Stimulated activated CD4-positive, alpha-beta T cell treated with anti-CD3 and anti-CD28 coated beads, Interleukin-4, amount 100 ng/mL, for 48 hours (primary cell): ENCODE data around the gene CUTC.
"Not testable (repeated sequence)": the region's sequence is repeated elsewhere in the genome, so short reads cannot be mapped to it uniquely, and the experiment has no call there.

Experiments
- DNase-seq, 2 donors: peaks; one replicate each; pipeline ENCODE4 v3.0.0-alpha.2; 2020; ENCODE audit warnings: low read depth in 2 of 2

Gene CUTC

DNA sequence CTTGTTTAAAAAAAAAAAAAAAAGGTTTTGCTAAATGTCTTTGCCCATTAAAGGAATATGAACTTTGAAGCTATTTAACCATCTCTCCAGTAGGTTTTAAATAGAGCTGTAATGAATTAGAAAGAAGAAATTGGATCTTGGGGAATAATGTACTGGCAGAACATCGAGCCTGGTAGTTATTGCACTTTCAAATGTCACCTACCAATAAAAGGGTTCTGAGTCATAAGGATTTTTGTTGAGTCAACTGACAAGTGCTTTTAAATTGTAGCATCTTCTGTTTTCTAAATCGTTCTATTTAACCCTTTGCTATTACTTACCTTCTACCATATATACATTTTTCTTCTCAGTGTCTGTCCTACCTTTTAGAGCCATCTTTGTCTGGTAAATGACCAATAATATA, 10.7 kb downstream of the CUTC start:
- DNase-seq: no peak

DNA sequence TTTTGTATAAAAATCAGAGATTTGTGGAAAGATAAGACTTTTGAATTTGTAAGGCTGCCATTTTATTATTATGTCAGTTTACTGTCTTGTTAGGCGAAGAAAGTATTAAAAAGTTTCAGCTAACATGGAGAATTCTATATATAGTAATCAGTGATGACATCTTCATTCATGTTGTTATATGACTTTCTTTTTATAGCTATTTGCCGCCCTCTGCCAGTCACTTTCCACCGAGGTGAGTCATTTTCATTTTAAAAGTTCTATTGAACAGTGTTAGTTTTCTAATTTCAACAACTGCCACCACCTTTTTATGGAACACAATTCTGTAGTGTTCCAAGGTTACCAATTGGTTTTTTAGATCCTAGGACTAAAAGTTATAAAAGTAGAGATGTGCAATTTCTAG, 11.8 kb downstream of the CUTC start:
- DNase-seq: no peak

DNA sequence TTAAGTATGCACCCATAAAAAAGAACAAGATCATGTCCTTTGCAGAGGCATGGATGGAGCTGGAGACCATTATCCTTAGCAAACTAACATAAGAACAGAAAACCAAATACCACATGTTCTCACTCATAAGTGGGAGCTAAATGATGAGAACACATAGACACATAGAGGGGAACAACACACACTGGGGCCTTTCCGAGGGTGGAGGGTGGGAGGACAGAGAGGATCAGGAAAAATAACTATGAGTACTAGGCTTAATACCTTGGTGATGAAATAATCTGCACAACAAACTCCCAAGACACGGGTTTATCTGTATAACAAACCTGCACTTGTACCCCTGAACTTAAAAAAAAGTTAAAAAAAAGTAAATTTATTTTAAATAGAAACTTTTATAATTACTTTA, 14.1 kb downstream of the CUTC start:
- DNase-seq: not testable (repeated sequence)

DNA sequence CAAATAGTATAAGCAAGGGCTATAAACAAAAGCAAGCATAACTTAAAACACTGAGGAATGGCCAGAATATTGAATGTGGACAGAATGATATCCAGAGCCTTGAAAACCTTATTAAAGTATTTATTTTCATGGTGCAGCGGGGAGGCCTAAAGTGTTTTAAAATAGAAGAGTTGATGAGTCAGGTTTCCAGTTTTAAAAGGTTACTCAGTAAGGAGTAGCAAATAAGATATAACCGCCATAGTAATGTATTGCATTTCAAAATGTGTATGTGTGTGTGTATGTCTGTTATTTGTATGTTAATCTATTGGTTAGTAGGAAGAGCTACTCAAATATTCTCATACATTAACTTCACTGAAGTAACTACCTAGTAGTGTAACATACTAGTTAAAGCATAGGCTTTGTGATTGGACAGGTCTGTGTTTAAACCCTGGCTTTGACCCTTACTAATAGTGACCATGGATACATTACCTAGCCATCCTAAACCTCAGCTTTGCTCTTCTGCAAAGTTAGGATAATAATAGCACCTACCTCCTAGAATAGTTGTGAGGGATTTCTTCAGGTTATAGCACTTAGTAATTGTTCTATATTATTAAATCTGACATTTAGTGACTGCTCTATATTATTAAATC, 16.9 kb downstream of the CUTC start:
- DNase-seq: no peak

DNA sequence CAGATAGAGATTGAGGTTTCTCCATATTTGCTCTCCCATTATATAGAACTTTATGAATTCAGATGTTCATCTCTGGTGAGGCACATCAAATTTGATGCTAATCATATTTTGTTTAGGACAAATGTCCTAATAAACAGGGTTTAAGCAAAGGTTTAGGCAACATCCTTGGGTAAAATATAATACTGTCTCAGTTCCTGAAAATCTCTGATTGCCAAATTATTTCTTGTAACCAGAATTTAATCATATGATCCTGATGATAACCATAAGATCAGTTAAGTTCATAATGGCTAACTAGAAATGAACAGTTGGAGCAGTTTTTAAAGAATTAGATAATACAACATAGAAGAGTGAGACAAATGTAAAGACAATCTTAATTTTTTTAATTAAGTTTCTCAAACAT, 18.6 kb downstream of the CUTC start:
- DNase-seq: no peak

DNA sequence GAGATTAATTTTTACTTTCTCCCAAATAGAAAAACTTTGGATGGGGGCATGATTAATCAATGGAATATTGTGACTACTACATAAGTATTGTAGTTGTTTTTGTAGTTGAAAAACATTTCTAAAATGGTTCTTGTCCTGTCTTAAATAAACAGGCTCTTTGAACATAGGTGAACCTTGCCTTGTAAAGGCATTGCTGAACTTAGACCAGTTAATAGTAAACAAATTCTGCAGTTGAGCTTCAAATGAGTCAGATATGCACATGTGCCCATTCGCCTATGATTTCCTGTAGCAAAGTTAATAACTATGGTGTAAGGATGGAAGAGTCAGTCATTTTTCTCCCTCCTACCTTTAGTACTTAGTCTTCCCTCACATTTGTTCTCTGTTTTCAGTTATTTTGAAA, 22.6 kb downstream of the CUTC start:
- no peak for DNase-seq

DNA sequence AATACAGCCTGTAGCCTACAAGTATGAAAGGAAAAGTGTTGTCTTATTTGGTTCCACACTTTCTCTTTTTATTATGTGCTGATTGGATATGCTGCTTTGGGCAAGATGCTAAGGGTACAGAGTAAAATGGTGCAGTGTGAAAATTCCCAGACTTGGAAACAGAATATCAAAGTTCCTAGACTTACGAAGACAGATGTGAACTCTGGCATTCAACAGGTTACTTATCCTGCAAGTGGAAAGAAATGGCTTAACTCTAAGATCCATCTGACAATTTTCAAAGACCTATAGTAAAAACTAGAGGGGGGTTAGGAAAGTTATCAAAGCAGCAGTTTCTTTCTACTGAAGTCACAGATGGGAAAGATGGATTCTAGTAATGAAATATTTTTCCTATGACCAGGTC, 24.1 kb downstream of the CUTC start:
- DNase-seq: no peak

DNA sequence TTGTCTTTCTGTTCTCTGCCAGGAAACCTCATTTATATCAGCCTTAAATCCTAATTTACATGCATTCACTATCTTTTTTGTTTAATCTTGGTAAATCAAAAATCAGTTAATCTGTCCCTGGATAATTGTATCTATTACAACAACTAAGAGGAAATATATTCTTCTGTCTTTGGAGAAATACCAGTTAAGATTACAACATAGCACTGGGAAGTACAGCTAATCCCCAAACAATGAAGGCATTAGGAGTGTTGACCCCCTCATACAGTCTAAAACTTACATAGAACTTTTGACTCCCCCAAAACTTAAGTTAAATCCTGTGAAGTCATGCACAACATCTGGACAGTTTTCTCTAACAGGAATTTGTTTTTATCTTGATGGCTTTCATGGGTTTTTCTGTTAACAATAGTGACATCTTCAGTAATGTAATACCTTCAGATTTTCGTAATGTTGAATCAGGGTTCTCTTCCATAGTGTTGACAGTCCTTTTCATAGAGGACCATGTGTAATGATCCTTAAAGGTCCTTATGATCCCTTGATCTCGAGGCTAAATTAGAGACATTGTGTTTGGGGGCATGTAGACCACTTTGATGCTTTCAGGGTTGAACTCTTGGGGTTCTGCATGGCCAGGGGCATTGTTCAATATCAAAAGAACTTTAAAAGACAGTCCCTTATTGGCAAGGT, 26.3 kb downstream of the CUTC start:
- DNase-seq: no peak

DNA sequence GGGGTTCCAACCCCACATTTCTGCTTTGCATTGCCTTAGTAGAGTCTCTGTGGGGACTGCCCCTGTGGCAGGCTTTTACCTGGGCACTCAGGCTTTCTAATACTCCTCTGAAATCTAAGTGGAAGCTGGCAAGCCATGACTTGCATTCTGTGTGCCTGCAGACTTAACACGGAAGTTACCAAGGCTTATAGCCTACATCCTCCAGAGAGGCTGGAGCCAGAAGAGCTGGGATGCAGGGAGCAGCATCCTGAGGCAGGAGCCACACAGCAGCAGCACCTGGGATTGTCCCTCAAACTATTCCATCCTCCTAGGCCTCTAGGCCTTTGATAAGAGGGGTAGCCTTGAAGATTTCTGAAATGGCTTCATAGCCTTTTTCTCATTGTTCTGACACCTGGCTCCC, 28.3 kb downstream of the CUTC start:
- no peak for DNase-seq

DNA sequence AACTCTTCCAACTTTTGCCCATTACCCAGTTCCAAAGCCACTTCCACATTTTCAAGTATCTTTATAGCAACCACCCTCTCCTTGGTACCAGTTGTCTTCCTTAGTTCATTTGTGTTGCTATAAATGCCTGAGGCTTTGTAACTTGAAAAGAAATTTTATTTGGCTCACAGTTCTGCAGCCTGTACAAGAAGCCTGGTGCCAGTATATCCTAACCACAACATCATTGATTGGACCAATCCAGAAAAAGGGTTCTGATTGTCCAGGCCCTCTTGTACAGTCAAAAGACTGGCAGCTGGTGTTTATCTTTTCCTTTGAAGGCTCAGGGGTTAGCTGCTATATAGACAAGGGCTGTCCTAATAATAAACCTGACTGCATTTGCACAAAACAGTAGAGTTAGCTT, 29.3 kb downstream of the CUTC start:
- no peak for DNase-seq

DNA sequence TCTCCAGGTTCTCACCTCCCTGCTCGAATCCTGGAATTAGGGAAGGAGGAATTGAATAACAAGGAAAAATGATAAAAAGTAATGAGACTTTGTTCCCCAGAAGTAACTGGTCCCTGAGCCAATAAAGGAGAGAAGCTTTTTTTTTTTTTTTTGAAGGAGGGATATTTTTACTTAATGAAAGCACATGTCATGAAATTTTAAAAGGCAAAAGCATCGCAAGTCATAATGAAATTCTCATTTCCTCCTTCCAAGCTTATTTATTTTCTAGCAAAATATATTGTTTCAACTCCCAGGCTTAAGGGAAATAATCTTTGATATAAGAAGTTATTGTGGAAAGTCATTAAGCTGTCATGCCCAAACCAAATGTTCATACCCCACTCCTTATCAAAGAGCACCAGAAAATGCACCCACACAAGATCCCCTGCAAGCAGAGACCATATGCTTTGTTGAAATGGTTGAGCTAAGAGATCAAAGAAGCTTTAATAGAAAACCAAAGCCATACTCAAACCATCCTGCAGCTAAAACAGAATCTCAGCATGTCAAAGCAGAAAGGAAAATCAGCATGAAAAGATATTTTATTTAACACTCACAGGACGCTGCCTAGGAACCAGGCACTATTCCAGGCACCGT, 33.8 kb downstream of the CUTC start:
- no peak for DNase-seq

DNA sequence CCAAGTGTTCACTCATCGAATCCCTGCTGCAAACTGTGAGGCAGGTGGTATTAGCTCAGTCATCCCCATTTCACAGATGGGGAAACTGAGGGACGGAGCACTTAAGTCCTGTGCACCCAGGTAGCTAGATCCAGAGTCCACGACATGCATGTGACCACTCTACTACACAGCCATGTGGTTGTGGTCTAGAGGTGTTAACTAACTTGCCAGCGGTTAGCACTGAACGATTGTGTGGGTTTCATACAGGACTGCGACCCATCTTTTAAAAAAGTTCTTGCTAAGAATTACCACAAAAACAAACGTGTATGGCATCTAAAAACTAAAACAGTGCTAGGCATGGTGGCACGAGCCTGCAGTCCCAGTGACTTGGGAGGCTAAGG, 34.3 kb downstream of the CUTC start:
- DNase-seq: no peak

DNA sequence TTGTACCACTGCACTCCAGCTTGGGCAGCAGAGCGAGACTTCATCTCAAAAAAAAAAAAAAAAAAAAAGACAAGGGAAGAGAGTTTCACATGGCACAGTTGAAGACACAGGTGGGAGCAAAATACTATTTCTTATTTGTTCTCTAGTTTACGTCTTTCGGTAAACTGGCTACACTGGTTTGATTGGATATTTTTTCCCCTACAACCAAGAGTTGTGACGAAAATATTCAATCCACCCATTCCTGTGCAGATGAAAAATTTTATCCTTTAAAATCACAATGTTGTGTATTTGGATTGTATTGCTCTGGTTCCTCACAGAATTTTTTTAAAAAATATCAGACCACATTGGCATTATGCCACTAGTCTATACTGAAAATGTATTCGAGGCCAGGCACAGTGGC, 35.9 kb downstream of the CUTC start:
- no peak for DNase-seq

DNA sequence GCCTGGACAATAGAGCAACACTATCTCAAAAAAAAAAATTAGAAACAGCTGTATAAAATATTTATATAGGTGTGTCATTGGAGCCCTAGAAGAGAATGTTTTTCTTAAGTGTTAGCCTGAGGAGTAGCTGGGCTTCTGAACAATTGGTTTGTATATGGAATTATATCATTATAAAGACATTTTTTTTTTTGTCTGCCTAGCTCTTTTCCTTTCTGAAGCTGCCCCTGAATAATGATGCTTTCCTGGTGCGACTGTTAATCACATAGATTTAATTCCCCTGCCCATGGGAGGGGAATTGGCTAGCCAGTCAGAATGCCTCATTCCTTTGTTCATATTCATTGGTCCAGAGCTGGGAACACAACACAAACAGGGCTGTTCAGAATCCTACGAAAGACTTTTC, 36.5 kb downstream of the CUTC start:
- DNase-seq: no peak

DNA sequence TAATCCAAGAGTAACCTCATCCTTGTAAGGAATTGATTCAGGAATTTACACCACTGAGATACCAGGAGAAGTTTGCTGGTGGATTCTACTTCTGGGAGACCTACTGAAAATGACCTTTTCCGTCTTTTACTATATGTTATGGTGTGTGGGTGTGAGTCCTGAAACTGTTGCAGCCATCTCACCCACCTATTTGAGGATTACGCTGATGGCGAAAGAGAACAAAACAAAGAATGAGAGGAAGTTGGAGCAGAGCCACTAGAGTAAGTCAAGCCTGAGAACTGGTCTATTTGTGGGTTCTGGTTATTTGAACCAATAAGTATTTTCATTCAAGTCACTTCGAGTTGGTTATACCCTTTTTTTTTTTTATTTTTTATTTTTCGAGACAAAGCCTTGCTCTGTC, 37.7 kb downstream of the CUTC start:
- DNase-seq: no peak

DNA sequence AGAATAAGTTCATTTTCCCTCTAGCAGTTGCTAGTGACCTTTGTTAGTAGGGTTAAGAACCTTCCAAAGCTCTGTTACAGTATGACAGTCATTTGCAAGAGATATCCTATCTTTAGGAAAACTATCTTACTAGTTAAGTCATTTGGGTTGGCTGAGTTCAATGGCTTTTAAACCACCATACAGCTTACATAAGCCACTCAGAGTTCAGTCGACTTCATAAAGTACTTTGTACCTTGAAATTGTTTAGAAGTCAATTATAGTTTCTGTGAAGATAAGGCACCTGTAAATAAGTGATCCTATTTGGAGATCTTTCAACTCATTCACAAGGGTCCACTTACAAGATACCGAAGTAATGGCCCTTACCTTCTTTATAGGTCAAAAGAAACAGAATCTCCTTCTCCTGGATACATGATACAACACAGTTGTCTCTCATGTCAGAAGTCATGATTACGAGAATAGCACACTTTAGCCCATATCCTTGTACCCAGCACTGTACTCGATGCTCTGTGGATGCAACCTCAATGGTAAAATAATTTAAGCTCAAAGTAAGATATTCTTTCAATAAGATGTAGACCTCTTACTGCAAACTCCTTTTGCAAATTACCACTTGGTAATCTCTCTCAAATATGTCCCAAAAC, 38.5 kb downstream of the CUTC start:
- no peak for DNase-seq

DNA sequence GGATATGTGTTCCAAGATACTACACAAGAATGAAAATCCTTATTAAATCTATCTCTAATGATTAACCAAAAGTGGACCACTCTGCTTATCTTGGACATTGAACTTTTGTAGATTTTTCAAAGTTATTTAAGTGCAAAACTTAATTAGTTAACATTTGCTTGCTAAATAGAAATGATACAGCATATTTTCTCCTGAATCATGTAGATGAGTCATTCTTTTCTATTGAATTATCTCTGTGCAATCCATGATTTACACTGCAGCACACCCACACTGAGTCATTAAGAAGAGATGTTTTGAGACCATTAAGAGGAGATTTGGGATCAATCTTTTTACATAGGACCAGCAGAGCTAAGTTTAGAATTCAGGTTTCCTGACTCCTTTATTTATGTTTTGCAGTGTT, 43.8 kb downstream of the CUTC start:
- DNase-seq: no peak

DNA sequence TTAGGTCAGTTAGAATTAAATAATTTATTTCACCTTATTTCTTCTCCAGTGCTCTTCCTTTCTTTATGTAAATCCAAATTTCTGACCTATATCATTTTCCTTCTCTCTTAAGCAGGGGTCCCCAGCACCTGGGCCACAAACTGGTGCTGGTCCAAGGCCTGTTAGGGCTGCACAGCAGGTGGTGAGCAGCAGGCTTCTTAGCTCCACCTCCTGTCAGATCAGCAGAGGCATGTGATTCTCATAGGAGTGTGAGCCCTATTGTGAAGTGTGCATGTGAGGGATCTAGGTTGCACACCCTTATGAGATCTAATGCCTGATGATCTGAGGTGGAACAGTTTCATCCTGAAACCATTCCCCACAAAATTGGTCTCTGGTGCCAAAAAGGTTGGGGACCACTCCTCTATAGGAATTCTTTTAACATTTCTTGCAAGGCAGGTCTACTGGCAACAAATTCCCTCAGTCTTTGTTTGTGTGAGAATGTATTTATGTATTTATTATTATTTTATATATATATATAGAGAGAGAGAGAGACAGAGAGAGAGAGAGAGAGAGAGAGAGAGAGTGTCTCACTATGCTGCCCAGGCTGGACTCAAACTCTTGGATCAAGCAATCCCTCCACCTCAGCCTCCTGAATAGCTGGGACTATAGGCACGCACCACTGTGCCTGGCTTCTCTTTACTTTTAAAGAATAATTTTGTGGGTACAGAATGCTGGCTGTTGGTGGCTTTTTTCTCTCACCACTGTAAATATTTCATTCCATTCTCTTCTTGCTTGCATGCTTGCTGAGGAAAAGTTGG, 46.1 kb downstream of the CUTC start:
- no peak for DNase-seq

DNA sequence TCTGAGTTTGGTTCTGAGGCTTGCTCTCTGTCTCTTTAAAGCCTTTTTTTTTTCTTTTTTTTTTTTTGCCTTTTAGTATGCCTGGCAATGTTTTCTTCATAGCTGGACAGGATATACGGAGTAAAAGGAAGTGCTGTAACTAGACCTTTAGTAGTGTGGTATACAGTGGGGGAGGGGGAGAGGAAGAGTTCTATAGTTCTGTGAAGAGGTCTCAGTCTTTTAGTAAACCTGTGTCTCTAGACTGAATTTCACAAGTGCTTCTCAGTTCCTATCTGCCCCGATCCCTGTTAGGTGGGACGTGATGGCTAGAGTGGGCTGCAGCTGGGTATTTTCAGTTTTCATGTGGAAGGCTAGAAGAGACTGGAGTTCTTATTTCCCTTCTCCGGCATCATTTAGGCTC, 47.3 kb downstream of the CUTC start:
- no peak for DNase-seq

DNA sequence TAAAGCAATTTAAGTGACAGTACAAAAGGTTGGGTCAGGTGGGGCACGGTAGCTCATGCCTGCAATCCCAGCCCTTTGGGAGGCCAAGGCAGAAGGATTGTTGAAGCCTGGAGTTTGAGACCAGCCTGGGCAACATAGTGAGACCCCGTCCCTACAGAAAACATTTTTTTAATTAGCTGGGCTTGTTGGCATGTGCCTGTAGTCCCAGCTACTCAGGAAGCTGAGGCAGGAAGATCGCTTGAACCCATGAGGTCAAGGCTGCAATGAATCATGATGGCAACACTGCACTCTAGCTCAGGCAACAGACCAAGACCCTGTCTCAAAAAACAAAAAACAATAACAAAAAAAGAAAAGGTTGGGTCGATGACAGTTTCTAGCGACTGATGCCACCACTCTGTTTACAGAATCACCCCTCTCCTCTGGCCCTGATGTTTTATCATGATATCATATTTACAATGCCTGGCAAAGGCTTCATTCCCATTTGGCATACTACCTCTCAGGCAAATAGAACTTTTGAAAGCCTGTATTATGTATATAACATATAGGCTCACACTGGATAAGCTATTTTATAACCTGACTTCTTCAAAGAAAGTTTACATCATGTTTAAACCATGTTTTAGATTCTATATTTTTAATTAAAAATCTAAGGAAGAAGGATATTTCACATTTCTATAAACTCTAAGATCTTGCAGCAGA, 49.8 kb downstream of the CUTC start:
- no peak for DNase-seq

DNA sequence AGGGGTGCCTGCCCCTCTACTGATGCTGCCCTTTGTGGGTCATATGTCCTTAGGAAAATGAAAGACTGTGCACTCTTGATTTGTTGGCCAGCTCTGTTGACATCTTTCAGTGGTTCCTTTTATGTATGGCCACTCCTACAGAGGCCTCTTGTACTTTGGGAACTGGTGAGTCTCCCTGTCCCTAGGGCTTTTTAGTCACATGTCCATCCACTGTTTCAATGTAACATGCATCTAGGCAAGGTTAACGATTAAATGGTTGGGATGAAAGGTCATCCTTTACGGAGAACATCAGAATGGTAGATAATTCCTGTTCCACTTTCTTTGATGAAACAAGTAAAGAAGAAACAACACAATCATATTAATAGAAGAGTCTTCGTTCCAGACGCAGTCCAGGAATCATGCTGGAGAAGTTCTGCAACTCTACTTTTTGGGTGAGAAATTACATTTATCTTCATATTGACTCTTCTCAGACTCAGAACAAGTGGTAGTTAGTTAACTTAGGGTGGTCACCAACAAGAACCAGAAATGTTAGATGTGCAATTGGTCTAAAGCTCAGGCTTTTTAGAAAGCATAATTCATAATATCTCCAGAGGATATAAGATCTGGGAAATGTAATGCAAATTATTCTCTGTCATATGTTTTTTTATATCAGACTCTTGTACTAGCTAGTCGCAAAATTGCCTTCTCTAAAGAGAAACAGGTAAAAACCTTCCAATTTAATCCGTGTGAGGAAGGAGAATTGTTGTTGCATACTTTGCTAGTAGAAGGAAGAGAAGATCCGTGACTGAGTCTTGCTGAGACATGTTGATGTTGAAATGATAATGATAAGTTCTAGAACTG, 50.6 kb downstream of the CUTC start, which contains the start of gene ABCC2:
Gene ABCC2, plus strand, starts transcription at position 194 of the 840 bp plus-strand sequence. Its CDS starts 205 bp downstream, at position 399.
- no peak for DNase-seq
